K562 (cell line): ENCODE results near the gene ZZZ3. TPM values are rescaled to one million over a fixed set of nuclear protein-coding genes. Genes with fewer than 3 reads are reported as not detected.

Experiments
- CCAR2 ChIP-seq: fragments of 200-400 bp; formaldehyde crosslinking; IDR thresholded peaks from 2 replicates; pipeline ENCODE4 v1.6.1; 2017; ENCODE audit warnings: mild to moderate bottlenecking, low read depth, low read length
- IRF2 ChIP-seq: sonication (generic); formaldehyde crosslinking; IDR thresholded peaks from 2 replicates; pipeline ENCODE4 v1.8.1; 2022; ENCODE audit warnings: mild to moderate bottlenecking, missing genetic modification reagents
- MTF1 ChIP-seq: fragments of 250-450 bp; sonication (Bioruptor Pico); IDR thresholded peaks from 2 replicates; pipeline ENCODE4 v1.9.0; 2021; ENCODE audit warnings: moderate library complexity, mild to moderate bottlenecking, inconsistent platforms, borderline replicate concordance
- NUFIP1 ChIP-seq: fragments of 450-650 bp; IDR thresholded peaks from 2 replicates; pipeline ENCODE4 v1.6.1; 2018; ENCODE audit not compliant: partially characterized antibody
- SLC30A9 ChIP-seq: fragments of 250-450 bp; sonication (Bioruptor Pico); IDR thresholded peaks from 2 replicates; pipeline ENCODE4 v1.8.0; 2022; ENCODE audit warnings: mild to moderate bottlenecking, moderate library complexity
- SMAD4 ChIP-seq: fragments of 250-450 bp; sonication (Bioruptor Pico); conservative IDR thresholded peaks from 2 replicates; pipeline ENCODE4 v1.8.0; 2021; ENCODE audit warnings: inconsistent platforms, mild to moderate bottlenecking, moderate library complexity
- SRSF9 ChIP-seq: fragments of 200-400 bp; formaldehyde crosslinking; IDR thresholded peaks from 2 replicates; pipeline ENCODE4 v1.6.1; 2017; ENCODE audit warnings: low read depth, low read length, borderline replicate concordance
- SUPT5H ChIP-seq: fragments of 450-650 bp; IDR thresholded peaks from 2 replicates; pipeline ENCODE4 v1.6.1; 2016
- ZNF232 ChIP-seq: sonication (generic); formaldehyde crosslinking; IDR thresholded peaks from 2 replicates; pipeline ENCODE4 v1.8.0; 2022; ENCODE audit warnings: mild to moderate bottlenecking, missing genetic modification reagents
- ZNF79 ChIP-seq: fragments of 250-450 bp; sonication (Bioruptor Pico); IDR thresholded peaks from 2 replicates; pipeline ENCODE4 v1.4.0; 2020; ENCODE audit warnings: low read depth, mild to moderate bottlenecking, moderate library complexity
- polyA plus RNA-seq, 8 experiments: library from polyadenylated mRNA; depleted of rRNA in 4 of 8; stranded (reverse) in 5 of 8; unstranded in 3 of 8; fragments of >200 nt; fragmentation: Nextera tagmentation in 2 of 8; fragmentation: Illumina TruSeq in 1 of 8; extraction: Ambion mirVana in 2 of 8; extraction: Trizol in 1 of 8; gene quantifications; 2 replicates each; pipeline versions ENCODE4 v1.2.1 to v1.2.3, GENCODE V29; 2011 to 2014; ENCODE audit warnings: inconsistent platforms in 1 of 8, missing spikeins in 1 of 8
- total RNA-seq, 7 experiments: library from RNA; depleted of rRNA in 6 of 7; stranded (reverse); fragments of >200 nt in 6 of 7; fragmentation: Illumina TruSeq in 2 of 7; extraction: Trizol in 2 of 7; gene quantifications; 2 replicates each; pipeline versions ENCODE4 v1.2.1 to v1.2.3, GENCODE V29; 2011 to 2021; ENCODE audit warnings: low replicate concordance in 1 of 7
- TF ChIP-seq, protein P1 (sequence below): fragments of 450-650 bp; IDR thresholded peaks from 2 replicates; pipeline ENCODE4 v1.6.1; 2016; ENCODE audit warnings: low read depth
- TF ChIP-seq, protein P2 (sequence below): fragments of 200-400 bp; formaldehyde crosslinking; IDR thresholded peaks from 2 replicates; pipeline ENCODE4 v1.6.1; 2017; ENCODE audit warnings: mild to moderate bottlenecking, low read depth, low read length, moderate library complexity
- TF ChIP-seq, protein P3 (sequence below): fragments of 250-450 bp; sonication (Bioruptor Pico); IDR thresholded peaks from 2 replicates; pipeline ENCODE4 v1.5.1; 2021; ENCODE audit warnings: mild to moderate bottlenecking

ZZZ3 gene
- total and polyA plus RNA-seq, 9 of the 15 experiments (the other 6 are each of a cell fraction or from before 2014, with no cell fraction given), result 13.9 to 64.0 (median 36.7) TPM

DNA sequence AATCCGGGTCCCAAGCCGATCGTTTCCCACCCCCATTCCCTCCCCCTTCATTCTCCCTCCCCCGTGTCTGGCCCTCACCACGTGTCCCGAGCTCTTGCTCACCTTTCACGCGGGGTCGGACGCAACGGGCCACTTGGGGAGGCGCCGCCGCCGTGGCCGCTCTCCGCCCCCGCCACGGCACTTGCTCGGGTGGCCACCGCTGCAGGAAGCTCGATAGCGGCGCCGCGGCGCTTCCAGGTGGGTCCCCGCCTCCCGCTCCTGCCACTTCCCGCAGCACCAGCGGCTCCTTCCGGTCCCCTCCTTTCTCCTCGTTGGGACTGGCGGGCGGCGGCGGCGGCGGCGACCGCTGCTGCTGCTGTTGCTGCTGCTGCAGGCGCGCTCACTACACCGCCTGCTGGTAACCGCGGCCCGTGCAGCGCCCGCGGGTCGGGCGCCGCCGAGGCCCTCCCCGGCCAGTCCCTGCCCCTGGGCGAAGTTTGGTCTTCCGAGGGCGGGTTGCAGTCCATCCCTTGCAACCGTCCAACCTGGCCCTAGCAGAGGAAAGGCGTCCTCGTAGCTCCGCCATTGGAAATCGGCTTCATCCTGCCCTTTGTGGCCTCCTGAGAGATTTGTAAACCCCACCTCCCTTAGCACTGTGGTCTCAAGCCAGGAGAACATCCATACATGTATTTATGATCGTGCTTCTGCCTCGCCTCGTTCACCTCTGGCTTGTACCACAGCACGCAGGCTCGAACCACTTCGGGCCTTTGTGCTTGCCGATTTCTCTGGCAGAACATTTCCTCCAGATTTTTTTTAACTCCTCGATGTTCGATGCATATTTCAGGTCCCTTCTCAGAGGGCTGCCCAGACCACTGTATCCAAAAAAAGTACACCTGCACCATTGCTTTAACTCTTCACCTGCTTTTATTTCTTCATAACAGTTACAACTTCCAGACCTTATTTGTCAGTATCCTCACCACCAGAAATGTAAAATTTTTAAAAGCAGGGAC lies 996 bp upstream of the ZZZ3 start (continued):
- TF ChIP-seq, protein P1, sequence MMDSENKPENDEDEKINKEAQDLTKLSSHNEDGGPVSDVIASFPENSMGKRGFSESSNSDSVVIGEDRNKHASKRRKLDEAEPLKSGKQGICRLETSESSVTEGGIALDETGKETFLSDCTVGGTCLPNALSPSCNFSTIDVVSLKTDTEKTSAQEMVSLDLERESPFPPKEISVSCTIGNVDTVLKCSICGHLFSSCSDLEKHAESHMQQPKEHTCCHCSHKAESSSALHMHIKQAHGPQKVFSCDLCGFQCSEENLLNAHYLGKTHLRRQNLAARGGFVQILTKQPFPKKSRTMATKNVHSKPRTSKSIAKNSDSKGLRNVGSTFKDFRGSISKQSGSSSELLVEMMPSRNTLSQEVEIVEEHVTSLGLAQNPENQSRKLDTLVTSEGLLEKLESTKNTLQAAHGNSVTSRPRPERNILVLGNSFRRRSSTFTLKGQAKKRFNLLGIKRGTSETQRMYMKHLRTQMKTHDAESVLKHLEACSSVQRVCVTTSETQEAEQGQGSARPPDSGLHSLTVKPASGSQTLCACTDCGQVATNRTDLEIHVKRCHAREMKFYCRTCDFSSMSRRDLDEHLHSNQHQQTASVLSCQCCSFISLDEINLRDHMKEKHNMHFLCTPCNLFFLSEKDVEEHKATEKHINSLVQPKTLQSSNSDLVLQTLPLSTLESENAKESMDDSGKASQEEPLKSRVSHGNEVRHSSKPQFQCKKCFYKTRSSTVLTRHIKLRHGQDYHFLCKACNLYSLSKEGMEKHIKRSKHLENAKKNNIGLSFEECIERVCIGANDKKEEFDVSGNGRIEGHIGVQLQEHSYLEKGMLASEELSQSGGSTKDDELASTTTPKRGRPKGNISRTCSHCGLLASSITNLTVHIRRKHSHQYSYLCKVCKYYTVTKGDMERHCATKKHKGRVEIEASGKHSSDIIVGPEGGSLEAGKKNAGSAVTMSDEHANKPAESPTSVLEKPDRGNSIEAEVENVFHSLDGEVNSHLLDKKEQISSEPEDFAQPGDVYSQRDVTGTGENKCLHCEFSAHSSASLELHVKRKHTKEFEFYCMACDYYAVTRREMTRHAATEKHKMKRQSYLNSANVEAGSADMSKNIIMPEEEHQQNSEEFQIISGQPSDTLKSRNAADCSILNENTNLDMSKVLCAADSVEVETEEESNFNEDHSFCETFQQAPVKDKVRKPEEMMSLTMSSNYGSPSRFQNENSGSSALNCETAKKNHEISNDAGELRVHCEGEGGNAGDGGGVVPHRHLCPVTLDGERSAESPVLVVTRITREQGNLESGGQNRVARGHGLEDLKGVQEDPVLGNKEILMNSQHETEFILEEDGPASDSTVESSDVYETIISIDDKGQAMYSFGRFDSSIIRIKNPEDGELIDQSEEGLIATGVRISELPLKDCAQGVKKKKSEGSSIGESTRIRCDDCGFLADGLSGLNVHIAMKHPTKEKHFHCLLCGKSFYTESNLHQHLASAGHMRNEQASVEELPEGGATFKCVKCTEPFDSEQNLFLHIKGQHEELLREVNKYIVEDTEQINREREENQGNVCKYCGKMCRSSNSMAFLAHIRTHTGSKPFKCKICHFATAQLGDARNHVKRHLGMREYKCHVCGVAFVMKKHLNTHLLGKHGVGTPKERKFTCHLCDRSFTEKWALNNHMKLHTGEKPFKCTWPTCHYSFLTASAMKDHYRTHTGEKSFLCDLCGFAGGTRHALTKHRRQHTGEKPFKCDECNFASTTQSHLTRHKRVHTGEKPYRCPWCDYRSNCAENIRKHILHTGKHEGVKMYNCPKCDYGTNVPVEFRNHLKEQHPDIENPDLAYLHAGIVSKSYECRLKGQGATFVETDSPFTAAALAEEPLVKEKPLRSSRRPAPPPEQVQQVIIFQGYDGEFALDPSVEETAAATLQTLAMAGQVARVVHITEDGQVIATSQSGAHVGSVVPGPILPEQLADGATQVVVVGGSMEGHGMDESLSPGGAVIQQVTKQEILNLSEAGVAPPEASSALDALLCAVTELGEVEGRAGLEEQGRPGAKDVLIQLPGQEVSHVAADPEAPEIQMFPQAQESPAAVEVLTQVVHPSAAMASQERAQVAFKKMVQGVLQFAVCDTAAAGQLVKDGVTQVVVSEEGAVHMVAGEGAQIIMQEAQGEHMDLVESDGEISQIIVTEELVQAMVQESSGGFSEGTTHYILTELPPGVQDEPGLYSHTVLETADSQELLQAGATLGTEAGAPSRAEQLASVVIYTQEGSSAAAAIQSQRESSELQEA, result no peak
- TF ChIP-seq CCAR2 (no peak), SMAD4 (peak; percentile 93), NUFIP1 (no peak), SLC30A9 (CRISPR knock-in tag) (no peak), ZNF232 (CRISPR knock-in tag) (no peak), SUPT5H (peak; percentile 87), ZNF79 (CRISPR knock-in tag) (no peak), IRF2 (no peak), MTF1 (CRISPR knock-in tag) (no peak), SRSF9 (no peak)
- TF ChIP-seq, protein P2, sequence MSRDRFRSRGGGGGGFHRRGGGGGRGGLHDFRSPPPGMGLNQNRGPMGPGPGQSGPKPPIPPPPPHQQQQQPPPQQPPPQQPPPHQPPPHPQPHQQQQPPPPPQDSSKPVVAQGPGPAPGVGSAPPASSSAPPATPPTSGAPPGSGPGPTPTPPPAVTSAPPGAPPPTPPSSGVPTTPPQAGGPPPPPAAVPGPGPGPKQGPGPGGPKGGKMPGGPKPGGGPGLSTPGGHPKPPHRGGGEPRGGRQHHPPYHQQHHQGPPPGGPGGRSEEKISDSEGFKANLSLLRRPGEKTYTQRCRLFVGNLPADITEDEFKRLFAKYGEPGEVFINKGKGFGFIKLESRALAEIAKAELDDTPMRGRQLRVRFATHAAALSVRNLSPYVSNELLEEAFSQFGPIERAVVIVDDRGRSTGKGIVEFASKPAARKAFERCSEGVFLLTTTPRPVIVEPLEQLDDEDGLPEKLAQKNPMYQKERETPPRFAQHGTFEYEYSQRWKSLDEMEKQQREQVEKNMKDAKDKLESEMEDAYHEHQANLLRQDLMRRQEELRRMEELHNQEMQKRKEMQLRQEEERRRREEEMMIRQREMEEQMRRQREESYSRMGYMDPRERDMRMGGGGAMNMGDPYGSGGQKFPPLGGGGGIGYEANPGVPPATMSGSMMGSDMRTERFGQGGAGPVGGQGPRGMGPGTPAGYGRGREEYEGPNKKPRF, result no peak
- TF ChIP-seq, protein P3, sequence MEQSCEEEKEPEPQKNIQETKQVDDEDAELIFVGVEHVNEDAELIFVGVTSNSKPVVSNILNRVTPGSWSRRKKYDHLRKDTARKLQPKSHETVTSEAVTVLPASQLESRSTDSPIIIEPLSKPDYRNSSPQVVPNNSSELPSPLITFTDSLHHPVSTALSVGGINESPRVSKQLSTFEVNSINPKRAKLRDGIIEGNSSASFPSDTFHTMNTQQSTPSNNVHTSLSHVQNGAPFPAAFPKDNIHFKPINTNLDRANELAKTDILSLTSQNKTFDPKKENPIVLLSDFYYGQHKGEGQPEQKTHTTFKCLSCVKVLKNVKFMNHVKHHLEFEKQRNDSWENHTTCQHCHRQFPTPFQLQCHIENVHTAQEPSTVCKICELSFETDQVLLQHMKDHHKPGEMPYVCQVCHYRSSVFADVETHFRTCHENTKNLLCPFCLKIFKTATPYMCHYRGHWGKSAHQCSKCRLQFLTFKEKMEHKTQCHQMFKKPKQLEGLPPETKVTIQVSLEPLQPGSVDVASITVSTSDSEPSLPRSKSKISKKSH, result no peak
